ENCODE measurements around the gene NFKBIZ.

The NFKBIZ gene

DNA sequence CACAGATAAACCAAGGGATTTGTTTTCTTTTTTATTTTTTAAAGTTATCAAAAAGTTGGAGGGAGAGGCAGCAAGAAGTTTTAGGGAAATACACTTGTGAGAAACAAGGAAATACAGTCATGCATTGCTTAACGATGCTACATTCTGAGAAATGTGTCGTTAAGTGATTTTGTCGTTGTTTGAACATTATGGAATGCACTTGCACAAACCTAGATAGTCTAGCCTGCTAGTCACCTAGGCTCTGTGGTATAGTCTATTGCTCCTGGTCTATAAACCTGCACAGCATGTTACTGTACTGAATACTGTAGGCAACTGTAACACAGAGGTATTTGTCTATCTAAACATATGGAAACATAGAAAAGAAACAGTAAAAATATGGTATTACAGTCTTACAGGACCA is 2.0 kb upstream of the NFKBIZ start:
- H3K4me3 ChIP-seq (ENCODE audit: control insufficient read depth, low read depth, low read length), result no peak overlapping the region
- TF ChIP-seq, protein P1, sequence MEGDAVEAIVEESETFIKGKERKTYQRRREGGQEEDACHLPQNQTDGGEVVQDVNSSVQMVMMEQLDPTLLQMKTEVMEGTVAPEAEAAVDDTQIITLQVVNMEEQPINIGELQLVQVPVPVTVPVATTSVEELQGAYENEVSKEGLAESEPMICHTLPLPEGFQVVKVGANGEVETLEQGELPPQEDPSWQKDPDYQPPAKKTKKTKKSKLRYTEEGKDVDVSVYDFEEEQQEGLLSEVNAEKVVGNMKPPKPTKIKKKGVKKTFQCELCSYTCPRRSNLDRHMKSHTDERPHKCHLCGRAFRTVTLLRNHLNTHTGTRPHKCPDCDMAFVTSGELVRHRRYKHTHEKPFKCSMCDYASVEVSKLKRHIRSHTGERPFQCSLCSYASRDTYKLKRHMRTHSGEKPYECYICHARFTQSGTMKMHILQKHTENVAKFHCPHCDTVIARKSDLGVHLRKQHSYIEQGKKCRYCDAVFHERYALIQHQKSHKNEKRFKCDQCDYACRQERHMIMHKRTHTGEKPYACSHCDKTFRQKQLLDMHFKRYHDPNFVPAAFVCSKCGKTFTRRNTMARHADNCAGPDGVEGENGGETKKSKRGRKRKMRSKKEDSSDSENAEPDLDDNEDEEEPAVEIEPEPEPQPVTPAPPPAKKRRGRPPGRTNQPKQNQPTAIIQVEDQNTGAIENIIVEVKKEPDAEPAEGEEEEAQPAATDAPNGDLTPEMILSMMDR (IDR thresholded peaks at IDR 0.05; ENCODE audit: control insufficient read depth, insufficient read depth, low read depth, low read length, missing control alignments), result no peak
- no peak for DNase-seq (ENCODE audit: low read depth)

DNA sequence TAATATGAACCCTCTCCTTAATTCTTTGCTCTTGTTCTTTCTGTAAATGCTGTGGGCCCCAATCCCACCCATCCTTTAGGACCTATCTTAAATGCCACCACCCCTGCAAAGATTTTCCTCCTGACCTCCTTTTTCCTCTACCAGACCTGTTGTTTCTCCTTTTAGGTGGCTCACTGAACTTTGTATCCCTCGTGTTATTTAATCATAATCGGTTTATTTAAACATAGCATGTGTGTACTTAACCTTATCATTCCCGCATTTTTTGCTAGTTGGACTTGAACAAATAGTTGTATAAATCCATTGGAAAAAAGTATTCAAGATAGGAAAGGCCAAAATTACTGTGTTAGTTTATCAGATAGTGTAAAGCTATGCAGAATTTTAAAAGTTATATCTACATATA is 988 bp upstream of the NFKBIZ start:
- DNase-seq (ENCODE audit: low read depth), result no peak
- H3K4me3 ChIP-seq (ENCODE audit: control insufficient read depth, low read depth, low read length), result no peak overlapping the region
- TF ChIP-seq, protein P1 (IDR thresholded peaks at IDR 0.05; ENCODE audit: control insufficient read depth, insufficient read depth, low read depth, low read length, missing control alignments), result no peak

DNA sequence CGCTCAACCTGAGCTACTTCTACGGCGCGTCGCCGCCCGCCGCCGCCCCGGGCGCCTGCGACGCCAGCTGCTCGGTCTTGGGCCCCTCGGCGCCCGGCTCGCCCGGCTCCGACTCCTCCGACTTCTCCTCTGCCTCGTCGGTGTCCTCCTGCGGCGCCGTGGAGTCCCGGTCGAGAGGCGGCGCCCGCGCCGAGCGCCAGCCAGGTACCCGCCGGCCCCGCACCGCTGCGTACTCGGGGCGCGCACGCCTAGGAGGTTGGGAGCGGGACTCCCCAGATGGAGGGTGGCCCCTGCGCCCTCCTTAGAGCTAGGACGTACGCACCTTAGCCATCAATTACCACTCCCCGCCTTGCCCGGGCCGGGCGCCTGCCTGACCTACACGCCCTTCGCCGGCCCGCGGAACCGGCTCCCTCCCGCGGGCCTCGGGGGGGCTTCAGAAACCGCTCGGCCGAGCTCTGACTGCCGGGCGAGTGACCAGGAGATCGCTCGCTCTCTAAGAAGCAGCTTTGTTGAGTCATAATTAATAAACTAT is 466 bp downstream of the NFKBIZ start:
- TF ChIP-seq, protein P1 (IDR thresholded peaks at IDR 0.05; ENCODE audit: control insufficient read depth, insufficient read depth, low read depth, low read length, missing control alignments), result no peak
- H3K4me3 ChIP-seq (ENCODE audit: control insufficient read depth, low read depth, low read length), result peak overlapping the region; percentile 68
- no peak for DNase-seq (ENCODE audit: low read depth)

DNA sequence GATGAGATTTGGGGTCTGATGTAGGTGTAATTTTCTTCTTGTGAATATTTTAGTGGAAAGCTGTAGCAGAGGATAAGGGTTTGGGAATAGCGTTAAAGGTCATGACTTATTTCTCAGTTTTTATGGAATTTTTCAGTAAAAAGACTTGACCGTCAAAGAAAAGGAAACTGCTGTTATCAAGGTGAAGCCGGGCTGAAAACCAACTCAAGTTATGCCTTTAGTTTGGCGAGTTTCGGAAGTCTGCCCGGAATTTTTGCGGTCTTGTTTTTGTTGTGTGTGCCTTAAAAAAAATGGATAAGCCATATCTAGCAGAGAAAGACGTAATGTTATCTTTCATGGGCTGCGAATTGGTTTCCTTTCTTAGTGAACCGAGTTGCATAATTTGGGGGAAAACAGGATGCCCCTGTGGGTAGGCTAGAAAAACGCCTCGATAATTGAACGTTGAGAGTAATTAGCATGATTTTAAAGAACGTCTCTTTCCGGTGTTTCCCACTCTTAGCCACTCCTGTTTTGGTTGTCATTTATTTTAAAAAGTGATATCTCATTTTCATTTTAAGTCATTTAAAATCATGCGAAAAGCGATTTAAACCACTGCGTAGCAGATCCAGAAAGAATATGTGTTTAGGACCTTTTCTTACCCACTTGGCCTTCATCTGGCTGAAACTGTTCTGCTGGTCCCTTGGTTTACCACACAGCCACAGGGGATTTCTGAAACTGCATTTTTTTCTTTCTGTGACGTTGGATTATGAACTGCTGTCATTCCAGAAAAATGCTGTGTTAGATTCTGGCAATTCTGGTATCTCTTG is 1.1 kb downstream of the NFKBIZ start:
- H3K4me3 ChIP-seq (ENCODE audit: control insufficient read depth, low read depth, low read length), result peak overlapping the region; percentile 68
- TF ChIP-seq, protein P1 (IDR thresholded peaks at IDR 0.05; ENCODE audit: control insufficient read depth, insufficient read depth, low read depth, low read length, missing control alignments), result no peak
- peak; percentile 52 for DNase-seq (ENCODE audit: low read depth)

DNA sequence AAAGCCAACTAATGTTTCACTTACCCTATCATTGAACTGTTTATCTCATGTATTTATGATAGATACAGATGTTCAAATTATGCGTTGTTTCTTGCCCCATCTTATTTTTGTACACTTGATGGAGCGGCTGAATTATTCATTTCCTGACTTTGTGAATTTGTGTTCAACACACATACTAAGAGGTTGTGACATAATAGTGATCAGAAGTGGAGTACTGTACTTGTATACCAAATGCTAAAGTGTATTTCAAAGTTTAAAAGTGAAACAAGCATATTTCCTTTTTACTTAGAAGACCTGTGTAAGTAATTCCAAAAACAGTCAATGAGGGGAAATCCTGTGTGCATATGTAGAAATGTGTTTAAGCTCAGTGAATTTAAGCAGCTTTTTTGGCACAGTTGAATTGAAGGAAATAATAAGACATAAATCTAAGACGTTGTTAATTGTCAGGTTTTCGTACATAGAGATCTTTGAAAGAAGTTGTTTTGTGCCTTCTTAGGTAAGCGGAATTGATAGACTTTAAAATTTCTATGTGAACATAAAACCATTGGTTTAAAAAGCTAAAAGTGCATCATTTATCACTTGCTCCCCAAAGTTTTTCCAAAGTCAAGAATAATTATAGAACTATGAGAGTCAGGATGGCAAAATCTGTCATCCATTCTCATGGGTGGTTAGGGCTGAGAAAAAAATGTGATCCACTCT is 1.9 kb downstream of the NFKBIZ start:
- no peak for DNase-seq (ENCODE audit: low read depth)
- TF ChIP-seq, protein P1 (IDR thresholded peaks at IDR 0.05; ENCODE audit: control insufficient read depth, insufficient read depth, low read depth, low read length, missing control alignments), result no peak
- H3K4me3 ChIP-seq (ENCODE audit: control insufficient read depth, low read depth, low read length), result peak overlapping the region; percentile 68

DNA sequence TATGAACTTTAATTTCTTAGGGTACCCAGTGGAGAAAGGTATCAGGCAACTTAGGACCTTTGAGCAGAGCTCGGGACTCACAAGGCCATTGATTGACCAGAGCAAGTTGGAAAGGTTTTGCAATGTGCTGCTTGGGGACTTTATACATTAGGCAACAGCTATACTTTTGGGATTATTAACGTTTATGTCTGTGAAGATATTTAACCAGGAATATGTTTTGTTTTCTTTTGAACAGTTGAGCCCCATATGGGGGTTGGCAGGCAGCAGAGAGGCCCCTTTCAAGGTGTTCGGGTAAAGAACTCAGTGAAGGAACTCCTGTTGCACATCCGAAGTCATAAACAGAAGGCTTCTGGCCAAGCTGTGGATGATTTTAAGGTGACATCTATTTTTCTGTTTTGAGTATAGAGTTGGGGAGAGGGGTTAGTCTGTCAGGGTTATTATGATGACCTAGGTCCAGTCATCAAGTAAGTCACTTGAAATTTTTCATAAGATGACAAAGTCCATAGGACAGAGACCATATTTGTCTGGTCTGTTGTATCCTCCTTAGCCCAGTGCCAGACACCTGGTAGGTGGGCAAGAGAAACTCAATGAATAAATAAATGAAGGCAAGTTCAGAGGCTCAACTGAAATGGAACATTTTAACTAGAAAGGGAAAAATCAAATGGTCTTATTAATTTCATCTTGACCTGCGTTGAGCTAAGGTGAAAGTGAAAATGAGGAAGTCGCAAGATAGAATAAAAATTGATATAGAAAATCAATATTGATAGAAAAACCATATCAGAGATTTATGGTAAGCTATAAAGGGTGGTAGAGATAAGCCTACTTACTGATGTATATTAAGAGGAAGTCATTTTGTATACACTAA is 2.8 kb downstream of the NFKBIZ start:
- no peak for DNase-seq (ENCODE audit: low read depth)
- H3K4me3 ChIP-seq (ENCODE audit: control insufficient read depth, low read depth, low read length), result peak overlapping the region; percentile 68
- TF ChIP-seq, protein P1 (IDR thresholded peaks at IDR 0.05; ENCODE audit: control insufficient read depth, insufficient read depth, low read depth, low read length, missing control alignments), result no peak

All from AG09309 (cell line).